ENCODE measurements around the gene SPOCK3. TPM values are rescaled to one million over a fixed set of nuclear protein-coding genes. Genes with fewer than 3 reads are reported as not detected.

SPOCK3 gene
- total RNA-seq, 4 donors from 2014 or later, result not detected

DNA sequence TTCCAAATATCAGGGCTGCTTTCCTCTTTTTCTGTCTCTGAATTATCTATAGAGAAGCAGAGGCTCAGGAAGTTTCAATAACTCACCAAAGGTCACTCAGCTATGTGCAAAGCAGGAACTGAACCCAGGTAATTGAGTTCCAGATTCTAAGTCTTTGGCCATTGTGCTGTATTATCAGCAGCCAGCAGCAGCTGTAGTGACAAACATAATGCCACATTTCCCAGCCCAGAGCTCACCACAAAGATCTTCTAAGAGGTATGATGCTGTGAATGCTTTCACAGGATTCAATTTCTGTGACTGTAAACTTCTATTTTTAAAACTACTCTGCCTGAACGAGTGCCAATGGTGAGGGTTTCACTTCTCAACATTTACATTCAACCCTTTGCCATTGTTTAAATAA, 56.4 kb downstream of the SPOCK3 start:
- Histone ChIP-seq H3K36me3 (no peaks in the 10 kb centered on the region), H3K9me3 (no peaks in the 10 kb centered on the region), H3K4me3 (no peak overlapping the region), H3K27ac (no peak overlapping the region), H3K27me3 (no peaks in the 10 kb centered on the region), H3K4me1 (no peaks in the 10 kb centered on the region)
- DNase-seq, result no peak
- intact Hi-C loops (cut with DNase I), result no loop called here
- TF ChIP-seq, protein P1, sequence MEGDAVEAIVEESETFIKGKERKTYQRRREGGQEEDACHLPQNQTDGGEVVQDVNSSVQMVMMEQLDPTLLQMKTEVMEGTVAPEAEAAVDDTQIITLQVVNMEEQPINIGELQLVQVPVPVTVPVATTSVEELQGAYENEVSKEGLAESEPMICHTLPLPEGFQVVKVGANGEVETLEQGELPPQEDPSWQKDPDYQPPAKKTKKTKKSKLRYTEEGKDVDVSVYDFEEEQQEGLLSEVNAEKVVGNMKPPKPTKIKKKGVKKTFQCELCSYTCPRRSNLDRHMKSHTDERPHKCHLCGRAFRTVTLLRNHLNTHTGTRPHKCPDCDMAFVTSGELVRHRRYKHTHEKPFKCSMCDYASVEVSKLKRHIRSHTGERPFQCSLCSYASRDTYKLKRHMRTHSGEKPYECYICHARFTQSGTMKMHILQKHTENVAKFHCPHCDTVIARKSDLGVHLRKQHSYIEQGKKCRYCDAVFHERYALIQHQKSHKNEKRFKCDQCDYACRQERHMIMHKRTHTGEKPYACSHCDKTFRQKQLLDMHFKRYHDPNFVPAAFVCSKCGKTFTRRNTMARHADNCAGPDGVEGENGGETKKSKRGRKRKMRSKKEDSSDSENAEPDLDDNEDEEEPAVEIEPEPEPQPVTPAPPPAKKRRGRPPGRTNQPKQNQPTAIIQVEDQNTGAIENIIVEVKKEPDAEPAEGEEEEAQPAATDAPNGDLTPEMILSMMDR (IDR thresholded peaks at IDR 0.05), result no peak
- no peak for TF ChIP-seq POLR2A (IDR thresholded peaks at IDR 0.05)
- 12 to 25% methylated on average over 1 of the region's 1 CpG for WGBS, 2 donors

DNA sequence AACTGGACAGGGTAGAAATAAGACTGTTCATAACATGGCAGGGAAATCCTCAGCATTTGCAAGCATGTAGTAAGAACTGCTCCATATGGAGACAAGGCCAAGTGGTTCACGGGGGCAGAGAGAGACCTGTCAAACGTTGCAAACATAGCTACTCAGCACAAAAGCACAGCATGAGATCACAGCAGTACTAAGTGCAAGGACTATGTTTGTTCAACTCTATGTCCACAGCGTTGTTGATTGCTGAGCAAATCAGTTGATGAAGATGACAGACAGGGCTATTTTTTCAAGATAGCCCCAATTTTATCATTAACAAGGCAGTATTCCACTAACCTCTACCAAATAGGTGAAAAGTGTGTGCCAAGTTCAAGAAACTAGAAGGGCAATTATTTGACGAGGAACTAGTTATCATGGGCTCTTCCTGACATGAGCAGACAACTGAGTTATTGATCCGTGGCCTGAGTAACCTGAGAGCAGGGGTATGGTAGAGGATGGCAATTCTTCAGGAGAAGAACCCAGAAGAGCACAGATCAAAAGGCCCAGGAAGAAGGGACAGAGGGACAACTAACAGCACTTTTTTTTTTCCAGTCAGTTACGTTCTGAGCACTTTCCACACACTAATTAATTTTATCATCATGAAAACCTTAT, 57.4 kb downstream of the SPOCK3 start:
- whole genome bisulfite sequencing, 2 donors, result 42 to 57% methylated on average over 6 of the region's 6 CpGs
- TF ChIP-seq POLR2A (IDR thresholded peaks at IDR 0.05), result no peak
- TF ChIP-seq, protein P1 (IDR thresholded peaks at IDR 0.05), result no peak
- no peaks in the 10 kb centered on the region for H3K36me3 ChIP-seq
- no peak overlapping the region for H3K4me3 ChIP-seq
- intact Hi-C loops (cut with DNase I), result no loop called here
- H3K4me1 ChIP-seq, result no peaks in the 10 kb centered on the region
- no peaks in the 10 kb centered on the region for H3K9me3 ChIP-seq
- no peak overlapping the region for H3K27ac ChIP-seq
- no peak for DNase-seq
- no peaks in the 10 kb centered on the region for H3K27me3 ChIP-seq

DNA sequence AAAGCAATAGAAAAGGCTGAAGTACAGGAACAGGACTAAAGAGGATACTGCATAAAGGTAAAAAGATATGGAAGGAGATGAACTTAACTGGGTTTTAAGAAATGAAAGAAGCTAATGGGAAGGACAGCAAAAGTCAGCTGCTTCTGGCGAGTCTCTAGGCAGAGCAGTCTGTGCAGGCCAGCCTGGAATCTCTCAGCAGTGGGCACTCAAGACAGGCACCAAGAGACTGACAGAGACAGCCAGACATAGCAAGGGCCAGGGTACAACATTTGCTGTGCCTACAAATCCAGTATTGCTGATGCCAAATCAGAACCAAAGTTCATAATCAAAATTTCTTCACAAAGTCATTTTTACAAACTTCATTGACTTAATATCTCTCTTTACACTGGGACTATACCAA, 62.4 kb downstream of the SPOCK3 start:
- Histone ChIP-seq H3K27ac (no peak overlapping the region), H3K36me3 (no peaks in the 10 kb centered on the region), H3K4me1 (no peaks in the 10 kb centered on the region), H3K27me3 (no peaks in the 10 kb centered on the region), H3K4me3 (no peak overlapping the region), H3K9me3 (no peaks in the 10 kb centered on the region)
- TF ChIP-seq POLR2A (IDR thresholded peaks at IDR 0.05), result no peak
- TF ChIP-seq, protein P1 (IDR thresholded peaks at IDR 0.05), result no peak
- intact Hi-C loops (cut with DNase I), result no loop called here
- DNase-seq, result no peak
- 71 to 73% methylated on average over 1 of the region's 1 CpG for WGBS, 2 donors

DNA sequence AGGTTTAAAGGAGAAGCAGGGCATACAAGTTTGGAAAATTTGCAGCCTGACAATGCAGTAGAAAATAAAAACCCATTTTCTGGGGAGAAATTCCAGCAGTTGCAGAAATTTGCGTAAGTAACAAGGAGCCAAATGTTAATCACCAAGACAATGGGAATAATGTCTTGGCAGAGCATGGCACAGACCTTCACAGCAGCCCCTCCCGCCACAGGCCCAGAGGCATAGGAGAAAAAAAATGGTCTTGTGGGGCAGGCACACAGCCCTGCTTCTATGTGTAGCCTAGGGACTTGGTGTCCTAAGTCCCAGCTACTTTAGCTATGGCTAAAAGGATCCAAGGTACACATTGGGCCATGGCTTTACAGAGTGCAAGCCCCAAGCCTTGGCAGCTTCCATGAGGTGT, 65.7 kb downstream of the SPOCK3 start:
- Histone ChIP-seq H3K36me3 (no peaks in the 10 kb centered on the region), H3K4me3 (no peak overlapping the region), H3K4me1 (no peaks in the 10 kb centered on the region), H3K27me3 (no peaks in the 10 kb centered on the region), H3K27ac (no peak overlapping the region), H3K9me3 (no peaks in the 10 kb centered on the region)
- intact Hi-C loops (cut with DNase I), result no loop called here
- TF ChIP-seq, protein P1 (IDR thresholded peaks at IDR 0.05), result no peak
- TF ChIP-seq POLR2A (IDR thresholded peaks at IDR 0.05), result no peak
- WGBS, 2 donors, result 84 to 85% methylated on average over 2 of the region's 2 CpGs
- no peak for DNase-seq

DNA sequence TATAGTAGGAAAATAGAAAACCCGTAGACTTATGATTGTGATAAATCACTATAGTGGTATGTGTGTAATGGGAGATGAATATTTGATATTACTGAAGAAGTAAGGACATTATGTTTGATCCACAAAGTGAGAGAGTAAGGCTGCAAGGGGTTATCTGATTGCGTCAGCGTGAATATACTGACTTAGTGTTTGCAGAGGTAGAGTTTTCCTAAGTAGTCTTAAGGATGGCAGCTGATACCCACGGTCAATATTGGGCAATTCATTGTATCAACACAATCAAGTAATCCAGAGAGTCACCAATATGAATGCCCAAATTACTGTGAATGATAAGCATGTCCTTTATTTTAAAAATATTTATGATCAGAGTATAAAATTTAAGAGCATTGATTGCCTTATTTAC, 83.7 kb downstream of the SPOCK3 start:
- 79 to 85% methylated on average over 4 of the region's 4 CpGs for WGBS, 2 donors
- intact Hi-C loops (cut with DNase I), result no loop called here
- H3K4me3 ChIP-seq, result no peak overlapping the region
- H3K36me3 ChIP-seq, result no peaks in the 10 kb centered on the region
- DNase-seq, result no peak
- H3K4me1 ChIP-seq, result no peaks in the 10 kb centered on the region
- H3K9me3 ChIP-seq, result no peaks in the 10 kb centered on the region
- H3K27me3 ChIP-seq, result no peaks in the 10 kb centered on the region
- H3K27ac ChIP-seq, result no peak overlapping the region
- TF ChIP-seq POLR2A (IDR thresholded peaks at IDR 0.05), result no peak
- TF ChIP-seq, protein P1 (IDR thresholded peaks at IDR 0.05), result no peak
